ENCODE data around the gene USP9X. TPM values are rescaled to one million over a fixed set of nuclear protein-coding genes. Genes with fewer than 3 reads are reported as not detected.

USP9X gene
- total RNA-seq, 1 experiment from 2014 or later: 163 TPM

DNA sequence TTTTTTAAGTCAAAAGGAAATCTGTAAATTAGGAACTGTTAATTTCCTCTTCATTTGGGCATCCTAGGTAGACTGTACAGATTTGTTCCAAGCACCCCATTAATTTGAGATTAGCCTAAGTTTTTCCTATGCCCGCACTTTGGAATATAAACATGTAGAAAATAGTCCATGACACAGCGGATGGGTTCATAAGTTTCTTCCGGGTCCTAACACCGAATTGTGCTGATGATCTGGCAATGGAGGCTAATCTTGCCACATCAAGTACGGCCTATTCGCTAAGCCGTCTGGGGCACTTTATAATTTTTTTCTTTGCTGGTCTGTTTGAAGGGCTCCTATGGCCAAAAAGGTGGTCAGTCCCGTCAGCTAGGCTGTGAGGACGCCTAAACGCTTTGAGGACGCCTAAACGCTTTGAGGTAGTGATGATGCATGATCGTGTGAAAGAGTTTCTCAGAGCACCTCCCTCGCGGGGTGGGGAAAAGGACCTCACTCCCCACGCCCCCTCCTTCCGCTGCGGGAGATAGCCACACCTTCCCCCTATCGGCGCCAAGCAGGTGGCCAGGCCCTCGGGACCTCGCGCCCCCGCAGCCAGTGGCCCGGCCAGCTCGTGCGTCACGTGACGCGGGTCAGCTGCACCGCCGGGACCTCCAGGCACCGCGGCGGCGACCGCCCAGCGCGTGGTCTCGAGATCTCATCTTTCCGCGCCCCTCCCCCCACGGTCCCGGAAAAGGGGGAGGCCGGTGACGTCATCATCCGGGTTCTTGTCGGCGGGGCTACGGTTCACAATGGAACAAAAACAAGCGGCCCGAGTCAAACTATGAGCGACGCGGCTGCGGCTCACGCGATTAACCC, 977 bp upstream of the USP9X start (continued):
- TF ChIP-seq, protein P1, sequence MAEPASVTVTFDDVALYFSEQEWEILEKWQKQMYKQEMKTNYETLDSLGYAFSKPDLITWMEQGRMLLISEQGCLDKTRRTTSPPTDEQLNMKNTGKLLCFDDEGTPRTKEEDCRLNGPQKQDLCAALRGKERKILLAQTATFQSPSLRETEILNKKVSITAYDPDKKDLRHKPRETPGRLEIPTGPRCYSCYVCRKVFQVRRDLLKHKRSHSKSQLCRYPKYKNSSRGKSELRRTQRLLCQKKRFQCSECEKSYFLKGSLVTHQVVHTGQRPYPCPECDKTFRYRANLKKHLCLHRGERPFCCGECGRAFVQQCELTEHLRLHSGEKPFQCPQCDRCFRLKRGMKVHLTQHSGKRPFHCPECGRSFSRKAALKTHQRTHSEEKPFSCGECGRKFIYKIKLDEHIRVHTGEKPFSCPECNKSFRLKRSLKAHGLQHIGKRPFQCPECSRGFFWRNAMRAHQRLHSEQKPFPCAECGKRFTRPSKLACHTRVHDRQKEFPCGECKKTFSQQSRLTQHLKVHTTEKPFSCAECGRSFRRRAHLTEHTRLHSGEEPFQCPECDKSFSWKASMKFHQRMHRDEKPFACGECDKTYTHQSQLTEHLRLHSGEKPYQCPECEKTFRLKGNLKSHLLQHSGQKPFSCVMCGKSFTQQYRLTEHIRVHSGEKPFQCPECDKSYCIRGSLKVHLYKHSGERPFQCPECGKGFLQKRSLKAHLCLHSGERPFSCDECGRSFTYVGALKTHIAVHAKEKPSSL (CRISPR knock-in tag; conservative IDR thresholded peaks at IDR 0.05): no peak
- TF ChIP-seq ZNF121 (CRISPR knock-in tag; IDR thresholded peaks at IDR 0.05) (no peak), MAX (CRISPR knock-in tag; IDR thresholded peaks at IDR 0.05) (peak; percentile 93), SP1 (CRISPR knock-in tag; conservative IDR thresholded peaks at IDR 0.05) (peak; percentile 70; the same call in 1 of the 2 replicates), GTF2I (CRISPR knock-in tag; conservative IDR thresholded peaks at IDR 0.05) (no peak), MYBL2 (CRISPR knock-in tag; IDR thresholded peaks at IDR 0.05) (peak; percentile 66; the same call in 1 of the 2 replicates), SMAD3 (CRISPR knock-in tag; IDR thresholded peaks at IDR 0.05; ENCODE audit: borderline replicate concordance) (peak; percentile 60; the same call in 1 of the 2 replicates), FOXK1 (CRISPR knock-in tag; IDR thresholded peaks at IDR 0.05) (peak; percentile 88), FOXP4 (CRISPR knock-in tag; IDR thresholded peaks at IDR 0.05) (peak; percentile 59; the same call in 1 of the 2 replicates)

- peaks cover 29% of the 10 kb centered on the region for H3K36me3 Mint-ChIP-seq
- peak overlapping the region; percentile 76 for H3K4me3 Mint-ChIP-seq
- no peaks in the 10 kb centered on the region for H3K9me3 Mint-ChIP-seq
- POLR2A ChIA-PET: interaction anchor here (0.6 to 3.4 kb wide), 7 partner anchors 11 to 326 kb away, joined by 3 to 20 read pairs (median 6); no protein-coding TSS in a partner anchor
- peaks cover 43% of the 10 kb centered on the region for H3K4me1 Mint-ChIP-seq
- DNase-seq (ENCODE audit: low spot score): peak; percentile 17
- H3K27ac Mint-ChIP-seq: 0 out of 2 replicates have a peak overlapping the region, but pooled peaks have one; percentile 32
- CTCF ChIA-PET: interaction anchor here (0.7 to 1.3 kb wide), 3 partner anchors 30 to 434 kb away, joined by 3 to 6 read pairs (median 3); no protein-coding TSS in a partner anchor
- no peaks in the 10 kb centered on the region for H3K27me3 Mint-ChIP-seq (ENCODE audit: low read depth)
- peak; percentile 5 for ATAC-seq
- TF ChIP-seq ZNF423 (CRISPR knock-in tag; IDR thresholded peaks at IDR 0.05) (no peak), ZNF416 (CRISPR knock-in tag; IDR thresholded peaks at IDR 0.05) (no peak)
Observed at GRCh38 chrX:41085512-41085877, 250 bp downstream of the USP9X start.

DNA sequence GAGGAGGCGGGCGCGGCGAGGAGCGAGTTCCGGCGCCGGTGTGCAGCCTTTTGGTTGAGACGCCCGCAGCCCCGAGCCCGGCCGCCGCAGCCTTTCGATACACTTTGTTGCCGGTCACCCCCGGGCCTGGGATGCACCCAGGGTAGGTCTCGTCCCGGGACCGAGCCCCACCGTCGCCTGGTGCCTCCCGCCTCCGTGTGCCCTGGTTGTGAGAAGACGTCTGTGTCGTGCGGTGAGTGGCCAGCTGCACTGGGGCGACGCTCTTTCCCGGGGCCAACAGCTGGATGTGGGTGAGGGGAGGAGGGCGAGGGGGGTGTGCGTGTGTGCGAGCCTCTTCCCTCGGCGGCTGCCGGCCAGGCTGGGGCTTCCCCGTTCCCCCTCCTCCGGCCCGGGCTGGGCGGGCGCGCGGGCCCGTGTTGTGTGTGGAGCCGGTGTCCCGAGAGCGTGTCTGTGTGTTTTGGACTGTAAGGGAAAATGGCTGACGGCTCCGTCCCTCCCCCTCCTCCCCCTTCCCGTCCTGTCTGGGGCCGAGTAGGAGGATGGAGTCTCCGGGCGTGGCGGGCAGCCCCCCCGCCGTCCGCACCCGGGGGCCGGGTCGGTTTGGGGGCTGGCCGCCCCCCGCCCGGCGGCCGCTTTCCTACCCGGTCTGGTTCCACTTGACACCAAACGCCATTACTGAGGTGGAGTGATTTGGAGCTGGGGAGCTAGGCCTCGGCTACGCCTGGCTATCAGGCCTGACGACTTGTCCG, 807 bp downstream of the USP9X start:
- no peaks in the 10 kb centered on the region for H3K9me3 Mint-ChIP-seq

More for the DNA sequence above, 807 bp downstream of the USP9X start:
- CTCF ChIA-PET: interaction anchor here (0.9 to 1.3 kb wide), 3 partner anchors 29 to 60 kb away, joined by 3 to 6 read pairs (median 4); no protein-coding TSS in a partner anchor
- ATAC-seq: no peak
- no peak overlapping the region for H3K27ac Mint-ChIP-seq
- TF ChIP-seq, protein P2, sequence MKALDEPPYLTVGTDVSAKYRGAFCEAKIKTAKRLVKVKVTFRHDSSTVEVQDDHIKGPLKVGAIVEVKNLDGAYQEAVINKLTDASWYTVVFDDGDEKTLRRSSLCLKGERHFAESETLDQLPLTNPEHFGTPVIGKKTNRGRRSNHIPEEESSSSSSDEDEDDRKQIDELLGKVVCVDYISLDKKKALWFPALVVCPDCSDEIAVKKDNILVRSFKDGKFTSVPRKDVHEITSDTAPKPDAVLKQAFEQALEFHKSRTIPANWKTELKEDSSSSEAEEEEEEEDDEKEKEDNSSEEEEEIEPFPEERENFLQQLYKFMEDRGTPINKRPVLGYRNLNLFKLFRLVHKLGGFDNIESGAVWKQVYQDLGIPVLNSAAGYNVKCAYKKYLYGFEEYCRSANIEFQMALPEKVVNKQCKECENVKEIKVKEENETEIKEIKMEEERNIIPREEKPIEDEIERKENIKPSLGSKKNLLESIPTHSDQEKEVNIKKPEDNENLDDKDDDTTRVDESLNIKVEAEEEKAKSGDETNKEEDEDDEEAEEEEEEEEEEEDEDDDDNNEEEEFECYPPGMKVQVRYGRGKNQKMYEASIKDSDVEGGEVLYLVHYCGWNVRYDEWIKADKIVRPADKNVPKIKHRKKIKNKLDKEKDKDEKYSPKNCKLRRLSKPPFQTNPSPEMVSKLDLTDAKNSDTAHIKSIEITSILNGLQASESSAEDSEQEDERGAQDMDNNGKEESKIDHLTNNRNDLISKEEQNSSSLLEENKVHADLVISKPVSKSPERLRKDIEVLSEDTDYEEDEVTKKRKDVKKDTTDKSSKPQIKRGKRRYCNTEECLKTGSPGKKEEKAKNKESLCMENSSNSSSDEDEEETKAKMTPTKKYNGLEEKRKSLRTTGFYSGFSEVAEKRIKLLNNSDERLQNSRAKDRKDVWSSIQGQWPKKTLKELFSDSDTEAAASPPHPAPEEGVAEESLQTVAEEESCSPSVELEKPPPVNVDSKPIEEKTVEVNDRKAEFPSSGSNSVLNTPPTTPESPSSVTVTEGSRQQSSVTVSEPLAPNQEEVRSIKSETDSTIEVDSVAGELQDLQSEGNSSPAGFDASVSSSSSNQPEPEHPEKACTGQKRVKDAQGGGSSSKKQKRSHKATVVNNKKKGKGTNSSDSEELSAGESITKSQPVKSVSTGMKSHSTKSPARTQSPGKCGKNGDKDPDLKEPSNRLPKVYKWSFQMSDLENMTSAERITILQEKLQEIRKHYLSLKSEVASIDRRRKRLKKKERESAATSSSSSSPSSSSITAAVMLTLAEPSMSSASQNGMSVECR (CRISPR knock-in tag; IDR thresholded peaks at IDR 0.05; ENCODE audit: borderline replicate concordance): 0 out of 2 replicates have a peak, but pooled peaks have one; percentile 33
- no peak for TF ChIP-seq ZNF396 (CRISPR knock-in tag; IDR thresholded peaks at IDR 0.05; ENCODE audit: borderline replicate concordance)
- H3K27me3 Mint-ChIP-seq (ENCODE audit: low read depth): no peaks in the 10 kb centered on the region
- H3K36me3 Mint-ChIP-seq: peaks cover 29% of the 10 kb centered on the region
- POLR2A ChIA-PET: interaction anchor here (1.1 to 3.4 kb wide), 5 partner anchors 10 to 207 kb away, joined by 3 to 20 read pairs (median 8); no protein-coding TSS in a partner anchor
- peak; percentile 29 for DNase-seq (ENCODE audit: low spot score)
- peaks cover 46% of the 10 kb centered on the region for H3K4me1 Mint-ChIP-seq
- peak overlapping the region; percentile 93 for H3K4me3 Mint-ChIP-seq
